IPS-15b (cell line): ENCODE data around the gene KIF2C.

Experiments used
- H3K27me3 ChIP-seq: one replicate; pipeline ENCODE4 v1.6.1; 2013; ENCODE audit warnings: low read length; ENCODE audit not compliant: control insufficient read depth, insufficient read depth
- H3K36me3 ChIP-seq: one replicate; pipeline ENCODE4 v1.6.1; 2013; ENCODE audit warnings: low read length; ENCODE audit not compliant: control insufficient read depth, insufficient read depth
- H3K4me1 ChIP-seq: one replicate; pipeline ENCODE4 v1.6.1; 2013; ENCODE audit warnings: mild to moderate bottlenecking, low read length; ENCODE audit not compliant: control insufficient read depth, insufficient read depth
- H3K4me3 ChIP-seq: one replicate; pipeline ENCODE4 v1.5.1; 2013; ENCODE audit warnings: low read depth, low read length
- H3K9ac ChIP-seq: one replicate; pipeline ENCODE4 v1.6.1; 2013; ENCODE audit warnings: low read depth, mild to moderate bottlenecking, low read length
- H3K9me3 ChIP-seq: one replicate; pipeline ENCODE4 v1.6.1; 2013; ENCODE audit warnings: mild to moderate bottlenecking, low read length; ENCODE audit not compliant: control insufficient read depth, insufficient read depth

Gene KIF2C

GRCh38 chr1:44778705-44779576 lies 39.3 kb downstream of the KIF2C start:
- Histone ChIP-seq H3K36me3 (peaks cover 36% of the 10 kb centered on the region), H3K9ac (no peak overlapping the region), H3K9me3 (no peaks in the 10 kb centered on the region), H3K4me1 (peaks cover 4% of the 10 kb centered on the region), H3K4me3 (no peak overlapping the region), H3K27me3 (no peaks in the 10 kb centered on the region)

- Histone ChIP-seq H3K36me3 (peaks cover 36% of the 10 kb centered on the region), H3K9me3 (no peaks in the 10 kb centered on the region), H3K4me1 (peaks cover 8% of the 10 kb centered on the region), H3K9ac (no peak overlapping the region), H3K4me3 (no peak overlapping the region), H3K27me3 (peaks cover 2% of the 10 kb centered on the region)
Observed at GRCh38 chr1:44780583-44781121, 41.0 kb downstream of the KIF2C start.

DNA sequence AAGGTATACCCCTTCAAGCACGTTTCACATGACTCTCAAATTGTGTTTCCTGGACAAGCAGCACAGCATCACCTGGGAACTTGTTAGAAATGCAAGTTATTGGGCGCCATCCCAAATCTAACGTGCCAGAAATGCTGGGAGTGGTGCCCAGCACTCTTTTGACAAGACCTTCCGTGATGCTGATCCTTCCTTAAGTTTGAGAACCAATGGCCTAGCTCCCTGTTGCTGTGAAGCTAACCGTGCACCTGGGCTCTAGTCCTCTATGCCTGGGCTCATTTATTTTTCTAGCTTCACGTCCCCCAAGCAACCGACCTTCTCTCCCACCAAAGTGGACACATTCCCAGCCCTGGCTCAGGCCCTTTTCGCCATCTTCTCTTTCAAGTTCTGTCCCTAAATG lies 44.1 kb downstream of the KIF2C start:
- Histone ChIP-seq H3K9ac (peak overlapping the region; percentile 51), H3K36me3 (peaks cover 6% of the 10 kb centered on the region), H3K9me3 (no peaks in the 10 kb centered on the region), H3K27me3 (peaks cover 6% of the 10 kb centered on the region), H3K4me1 (peaks cover 8% of the 10 kb centered on the region), H3K4me3 (peak overlapping the region; percentile 40)

- Histone ChIP-seq H3K36me3 (no peaks in the 10 kb centered on the region), H3K4me3 (peak overlapping the region; percentile 52), H3K9ac (peak overlapping the region; percentile 60), H3K27me3 (peaks cover 6% of the 10 kb centered on the region), H3K4me1 (peaks cover 8% of the 10 kb centered on the region), H3K9me3 (no peaks in the 10 kb centered on the region)
Observed at GRCh38 chr1:44784094-44785028, 44.7 kb downstream of the KIF2C start.

GRCh38 chr1:44785029-44785380 lies 45.4 kb downstream of the KIF2C start:
- no peak overlapping the region for H3K4me3 ChIP-seq
- H3K9ac ChIP-seq: no peak overlapping the region

DNA sequence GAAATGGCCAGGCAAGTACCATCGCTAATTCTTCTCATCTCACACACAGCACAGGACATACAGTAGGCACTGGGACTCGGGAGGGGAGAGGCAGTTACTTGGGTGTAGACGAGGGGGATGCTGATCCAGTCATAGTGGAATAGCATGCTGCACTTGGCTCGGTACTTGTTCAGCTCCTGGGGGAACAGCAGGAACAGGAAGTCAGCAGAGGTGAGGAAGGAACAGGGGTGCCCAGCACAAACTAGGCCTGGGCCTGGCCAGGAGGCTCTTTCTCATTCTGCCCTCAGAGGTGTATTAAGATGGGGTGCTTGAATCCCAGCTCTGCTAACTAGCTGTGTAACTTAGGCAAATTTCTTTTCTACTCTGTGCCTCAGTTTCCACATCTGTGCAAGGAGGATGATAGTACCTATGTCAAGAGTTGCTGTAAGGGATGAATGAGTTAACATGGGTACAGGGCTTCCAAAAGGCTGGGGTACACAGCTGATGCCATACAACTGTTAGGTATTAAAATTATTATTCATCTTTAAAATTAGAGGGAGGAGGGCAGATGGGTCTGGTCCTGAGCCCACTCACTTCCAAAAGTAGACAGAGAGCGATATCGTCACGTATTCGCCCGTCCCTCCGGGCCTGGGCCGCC lies 46.0 kb downstream of the KIF2C start:
- H3K4me3 ChIP-seq: peak overlapping the region; percentile 59
- H3K9ac ChIP-seq: no peak overlapping the region
- no peaks in the 10 kb centered on the region for H3K36me3 ChIP-seq
- peaks cover 8% of the 10 kb centered on the region for H3K4me1 ChIP-seq
- no peaks in the 10 kb centered on the region for H3K9me3 ChIP-seq
- peaks cover 6% of the 10 kb centered on the region for H3K27me3 ChIP-seq

More at GRCh38 chr1:44785029-44785380, 45.4 kb downstream of the KIF2C start:
- H3K36me3 ChIP-seq: no peaks in the 10 kb centered on the region
- no peaks in the 10 kb centered on the region for H3K9me3 ChIP-seq
- peaks cover 6% of the 10 kb centered on the region for H3K27me3 ChIP-seq
- peaks cover 8% of the 10 kb centered on the region for H3K4me1 ChIP-seq

DNA sequence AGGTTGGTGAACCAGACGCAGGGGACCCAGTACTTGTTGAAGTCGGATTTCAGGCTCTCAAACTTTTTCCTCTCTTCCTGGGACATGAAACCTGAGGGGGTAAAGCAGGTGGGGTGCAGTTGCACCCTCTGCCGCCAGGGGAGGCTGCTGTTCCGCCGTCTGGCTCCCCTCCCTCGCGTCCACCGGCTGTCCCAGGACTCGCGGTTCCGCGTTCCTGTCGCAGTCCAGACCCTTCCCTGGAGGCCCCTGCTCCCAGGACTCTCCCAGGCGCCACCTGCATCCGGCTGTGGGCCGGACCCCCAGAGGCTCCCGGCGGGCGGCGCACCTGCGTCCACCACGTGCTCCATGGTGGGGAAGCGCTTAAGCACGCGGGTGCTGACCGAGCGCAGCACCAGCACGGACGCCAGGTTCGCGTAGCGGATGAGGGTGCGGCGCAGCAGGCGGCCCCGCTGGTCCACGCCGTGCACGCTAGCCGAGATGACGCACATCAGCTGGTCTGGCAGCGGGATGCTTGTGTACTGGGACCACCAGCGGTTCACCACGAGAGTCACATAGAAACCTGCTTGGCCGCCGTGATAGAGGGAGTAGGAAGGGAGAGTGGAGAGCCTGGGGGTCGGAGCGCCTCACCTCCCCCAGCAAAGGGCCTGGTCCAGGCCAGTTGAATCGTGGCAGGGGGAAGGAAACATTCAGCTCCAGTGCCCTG lies 46.7 kb downstream of the KIF2C start:
- Histone ChIP-seq H3K4me3 (peak overlapping the region; percentile 59), H3K4me1 (peaks cover 8% of the 10 kb centered on the region), H3K27me3 (peaks cover 6% of the 10 kb centered on the region), H3K36me3 (no peaks in the 10 kb centered on the region), H3K9ac (peak overlapping the region; percentile 87), H3K9me3 (no peaks in the 10 kb centered on the region)

GRCh38 chr1:44786841-44787426 lies 47.3 kb downstream of the KIF2C start:
- H3K9me3 ChIP-seq: no peaks in the 10 kb centered on the region
- H3K9ac ChIP-seq: peak overlapping the region; percentile 87
- no peaks in the 10 kb centered on the region for H3K36me3 ChIP-seq
- H3K4me3 ChIP-seq: peak overlapping the region; percentile 59
- H3K4me1 ChIP-seq: peaks cover 8% of the 10 kb centered on the region
- H3K27me3 ChIP-seq: peaks cover 6% of the 10 kb centered on the region

GRCh38 chr1:44787506-44787905 lies 47.9 kb downstream of the KIF2C start:
- H3K27me3 ChIP-seq: peaks cover 6% of the 10 kb centered on the region
- H3K9me3 ChIP-seq: no peaks in the 10 kb centered on the region
- no peak overlapping the region for H3K4me3 ChIP-seq
- H3K9ac ChIP-seq: no peak overlapping the region
- peaks cover 8% of the 10 kb centered on the region for H3K4me1 ChIP-seq
- H3K36me3 ChIP-seq: no peaks in the 10 kb centered on the region

DNA sequence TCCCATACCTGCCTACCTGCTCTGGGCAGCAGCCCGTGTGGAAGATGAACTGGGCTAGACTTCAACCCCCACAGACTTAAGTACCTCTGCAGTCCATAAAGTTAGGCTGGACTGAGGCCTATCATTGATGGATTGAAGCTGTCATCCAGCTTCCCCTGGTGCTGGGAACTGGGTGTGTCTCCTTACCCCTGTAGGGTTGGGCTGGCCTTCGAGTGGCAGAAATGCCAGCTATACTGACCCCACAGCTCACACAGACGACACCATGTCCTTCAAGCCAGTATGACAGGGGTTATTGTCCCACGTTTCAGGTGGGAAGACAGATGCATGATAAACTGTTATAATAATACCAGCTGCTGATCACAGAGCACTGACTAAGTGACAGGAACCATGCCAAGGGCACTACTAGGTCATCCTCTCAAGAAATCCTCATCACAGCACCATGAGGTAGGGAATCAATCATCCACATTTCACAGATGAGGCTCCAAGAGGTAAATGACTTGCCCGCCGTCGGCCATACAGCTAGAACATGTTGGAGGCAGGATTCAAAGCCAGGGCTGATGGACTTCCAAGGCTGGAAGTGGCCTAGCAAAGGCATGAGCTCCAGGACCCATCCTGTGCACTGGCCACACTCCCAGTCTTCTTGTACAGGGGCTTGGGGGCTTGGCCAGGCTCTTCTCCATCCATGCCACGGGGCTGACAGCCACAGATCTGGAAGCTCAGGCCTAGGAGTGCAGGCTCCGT lies 48.7 kb downstream of the KIF2C start, which contains the start of gene BEST4:
Gene BEST4, minus strand, starts transcription at position 51 of the 741 bp plus-strand sequence. CDS start 465 bp downstream, outside the sequence.
- H3K4me1 ChIP-seq: peaks cover 12% of the 10 kb centered on the region
- H3K36me3 ChIP-seq: no peaks in the 10 kb centered on the region
- peaks cover 6% of the 10 kb centered on the region for H3K27me3 ChIP-seq
- no peak within 1 kb of the TSS for H3K4me3 ChIP-seq
- no peak within 1 kb of the TSS for H3K9ac ChIP-seq
- H3K9me3 ChIP-seq: no peaks in the 10 kb centered on the region
